GM04503 (cell line): ENCODE data around the gene MAS1.

Experiments
- DNase-seq: peaks from one replicate; pipeline ENCODE4 v3.0.0-alpha.2; 2012; ENCODE audit warnings: low read depth

MAS1 gene

DNA sequence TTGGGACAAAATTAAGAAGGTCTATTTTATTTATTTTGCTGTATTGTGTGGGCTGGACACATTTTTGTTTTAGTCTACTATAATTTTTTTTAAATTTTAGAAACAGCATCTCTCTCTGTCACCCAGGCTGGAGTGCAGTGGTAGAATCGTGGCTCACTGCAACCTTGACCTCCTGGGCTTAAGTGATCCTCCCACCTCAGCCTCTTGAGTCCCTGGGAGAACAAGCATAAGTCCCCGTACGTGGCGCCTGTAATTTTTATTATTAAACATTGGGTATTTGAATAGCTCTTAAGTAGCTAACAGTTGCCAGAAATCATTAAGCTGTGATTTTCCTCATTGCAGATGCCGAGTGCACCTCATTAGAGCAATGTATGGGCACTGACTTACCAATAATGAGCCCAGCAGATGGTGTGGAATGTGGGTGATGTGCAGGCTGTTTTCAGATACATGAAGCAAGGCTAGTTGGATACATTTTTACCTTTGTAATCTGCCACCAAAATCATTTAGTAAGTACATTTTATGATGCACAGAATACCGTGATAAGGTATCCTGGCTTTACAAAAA, 10.3 kb upstream of the MAS1 start:
- no peak for DNase-seq

DNA sequence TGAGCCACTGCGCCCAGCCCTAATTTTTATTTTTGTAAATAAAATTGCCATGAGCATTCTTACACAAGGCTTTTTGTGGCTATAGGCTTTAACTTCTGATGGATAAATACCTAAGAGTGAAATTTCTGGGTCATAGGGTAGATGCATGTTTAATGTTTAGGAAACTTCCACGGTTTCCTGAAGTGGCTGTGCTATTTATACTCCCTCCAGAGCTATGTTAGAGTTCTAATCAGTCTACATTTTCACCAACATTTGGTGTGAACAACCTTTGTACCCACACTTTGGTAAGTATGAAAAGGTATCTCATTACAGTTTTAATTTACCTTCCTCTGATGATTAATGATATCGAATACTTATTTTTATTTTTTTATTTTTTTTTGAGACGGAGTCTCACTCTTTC, 6.1 kb upstream of the MAS1 start:
- DNase-seq, result no peak

DNA sequence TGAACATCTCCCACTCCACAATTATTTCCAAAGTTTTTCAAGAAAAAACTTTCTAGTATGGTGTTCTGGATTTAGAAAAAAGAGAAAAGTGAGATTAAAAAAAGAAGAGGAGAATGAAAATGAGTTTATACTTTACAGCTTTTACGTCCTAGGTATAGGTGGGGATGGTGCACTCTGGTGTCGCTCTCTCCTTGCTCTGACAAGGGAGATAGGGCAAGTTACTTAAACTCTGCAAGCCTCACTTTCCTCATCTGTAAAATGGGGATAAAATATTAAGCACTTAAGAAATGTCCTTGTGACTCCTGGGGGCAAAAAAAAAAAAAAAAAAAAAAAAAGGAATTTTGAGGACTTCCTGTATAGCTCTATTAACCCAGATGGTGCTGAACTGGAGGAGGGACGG, 4.5 kb upstream of the MAS1 start:
- DNase-seq, result no peak

DNA sequence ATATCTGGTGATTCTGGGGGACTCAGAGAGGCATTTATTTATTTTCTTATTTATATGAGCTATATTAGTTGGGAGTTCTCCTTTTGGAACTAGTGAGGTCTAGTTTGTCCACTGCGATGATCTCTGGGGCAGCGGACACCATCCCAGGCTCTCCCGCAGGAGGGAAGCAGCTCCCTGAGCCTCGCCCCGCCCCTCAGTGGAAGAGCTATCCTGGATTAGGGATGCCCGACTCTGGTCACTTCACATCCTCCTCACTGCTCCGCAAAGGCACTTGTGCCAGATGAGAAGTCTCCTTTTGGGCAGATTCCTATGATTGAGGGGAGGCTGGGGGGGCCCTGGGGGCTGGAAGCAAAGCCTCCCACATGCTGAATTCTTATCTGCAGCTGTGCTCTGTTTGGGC, 3.6 kb upstream of the MAS1 start:
- DNase-seq, result no peak

DNA sequence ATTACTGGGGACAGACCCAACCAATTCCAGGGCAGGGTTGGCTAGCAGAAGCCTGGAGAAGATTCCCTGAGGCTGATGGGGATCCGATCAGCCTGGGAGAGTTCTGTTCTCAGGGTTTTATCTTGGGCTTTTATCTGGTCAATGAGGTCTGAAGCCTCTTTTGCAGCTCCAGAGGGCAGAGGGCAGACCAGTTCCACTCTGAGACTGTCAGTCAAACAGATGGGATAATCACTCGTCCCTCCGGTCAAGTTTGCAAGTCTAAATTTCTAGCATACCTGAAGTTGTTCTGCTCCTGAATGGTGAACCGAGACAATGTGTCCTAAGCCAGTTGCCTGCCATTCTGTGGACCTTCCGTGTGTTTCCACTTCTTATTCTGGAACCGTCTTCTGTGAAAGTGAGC, 3.0 kb upstream of the MAS1 start:
- no peak for DNase-seq

DNA sequence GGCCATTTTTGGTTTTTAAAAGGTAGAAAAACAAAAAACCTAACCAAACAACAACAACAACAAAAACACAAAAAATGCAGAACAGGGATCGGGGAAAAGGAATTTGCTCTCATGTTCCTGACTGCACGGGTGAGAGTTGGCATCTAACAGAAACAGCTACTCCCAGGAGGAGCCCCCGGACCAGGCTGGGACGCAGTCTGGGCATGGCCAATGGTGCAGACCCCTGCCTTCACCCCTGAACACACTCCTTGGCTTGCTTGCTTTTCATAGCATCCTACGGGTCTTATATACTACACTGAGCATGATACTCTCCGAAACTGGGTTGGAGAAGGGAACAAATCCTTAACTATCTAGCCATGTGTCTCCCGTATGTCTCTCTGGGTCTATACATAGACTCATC, 587 bp upstream of the MAS1 start:
- no peak for DNase-seq

DNA sequence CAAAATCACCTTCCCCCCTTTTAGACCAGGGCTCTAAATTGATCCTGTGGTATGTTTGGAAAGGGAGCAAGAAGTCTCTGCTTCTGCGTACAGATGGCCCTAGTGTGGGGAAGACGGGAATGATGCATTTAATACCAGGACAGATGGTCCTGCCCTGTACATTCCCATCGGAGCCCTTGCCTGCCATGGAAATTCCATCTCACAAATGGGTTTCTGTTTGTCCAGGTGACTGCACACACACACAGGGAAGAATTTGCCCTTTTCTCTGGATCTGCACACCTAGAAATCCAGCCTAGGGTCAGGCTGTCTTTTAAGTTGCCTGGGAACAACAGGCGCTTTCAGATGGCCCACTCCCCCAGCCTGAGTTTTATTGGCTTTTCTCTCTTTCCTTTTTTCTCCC, 1.3 kb downstream of the MAS1 start:
- DNase-seq, result no peak

DNA sequence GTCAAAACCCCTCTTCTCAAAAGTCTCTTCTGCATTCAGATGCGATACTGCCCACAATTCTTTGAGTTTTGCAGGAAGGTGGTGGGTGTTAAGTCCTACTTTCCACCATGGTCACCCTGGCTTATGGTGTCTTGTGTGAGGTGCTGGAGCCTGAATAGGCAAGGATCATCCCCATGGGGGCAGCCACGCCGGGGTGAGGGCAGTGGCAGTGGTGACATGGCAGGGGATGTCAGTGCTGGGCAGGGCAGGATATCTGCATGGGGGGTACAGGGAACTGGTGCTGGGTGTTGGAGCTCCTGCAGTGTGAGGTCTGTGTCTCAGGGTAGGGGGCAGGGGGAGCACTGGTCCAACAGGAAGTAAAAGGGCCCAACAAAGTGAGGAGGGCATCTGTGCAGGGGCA, 2.3 kb downstream of the MAS1 start:
- DNase-seq, result no peak

DNA sequence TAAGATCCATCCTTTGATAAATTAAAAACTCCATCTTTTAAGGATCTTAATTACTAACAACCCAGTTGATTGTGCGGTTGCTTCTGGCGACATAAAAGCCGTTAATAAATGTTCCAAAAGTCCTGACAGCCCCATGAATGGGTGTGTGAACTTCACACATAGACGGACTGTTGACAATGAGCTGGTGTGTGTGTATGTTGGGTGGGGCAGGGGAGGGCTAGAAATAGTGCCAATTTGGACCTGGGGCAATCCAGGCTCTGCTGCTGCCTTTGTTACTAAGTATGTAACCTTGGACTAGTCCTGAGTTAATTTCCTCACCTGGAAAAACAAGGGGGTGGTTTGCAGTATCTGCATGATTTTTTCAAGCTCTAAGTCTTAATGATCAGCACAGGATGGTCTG, 4.2 kb downstream of the MAS1 start:
- no peak for DNase-seq

DNA sequence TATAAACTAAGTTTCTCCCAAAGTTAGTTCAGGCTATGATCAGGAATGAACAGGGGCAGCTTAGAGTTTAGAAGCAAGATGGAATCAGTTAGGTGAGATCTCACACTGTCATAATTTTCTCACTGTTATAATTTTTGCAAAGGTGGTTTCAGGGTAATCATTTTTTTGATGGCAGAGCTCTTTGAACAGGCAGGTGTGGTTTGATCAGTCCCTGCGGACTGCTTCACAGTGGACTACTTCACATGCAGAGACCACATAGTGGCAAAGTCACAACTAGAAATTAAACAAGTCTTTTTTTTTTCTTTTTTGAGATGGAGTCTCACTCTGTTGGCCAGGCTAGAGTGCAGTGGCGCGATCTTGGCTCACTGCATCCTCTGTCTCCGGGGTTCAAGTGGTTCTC, 6.8 kb downstream of the MAS1 start:
- DNase-seq, result no peak

DNA sequence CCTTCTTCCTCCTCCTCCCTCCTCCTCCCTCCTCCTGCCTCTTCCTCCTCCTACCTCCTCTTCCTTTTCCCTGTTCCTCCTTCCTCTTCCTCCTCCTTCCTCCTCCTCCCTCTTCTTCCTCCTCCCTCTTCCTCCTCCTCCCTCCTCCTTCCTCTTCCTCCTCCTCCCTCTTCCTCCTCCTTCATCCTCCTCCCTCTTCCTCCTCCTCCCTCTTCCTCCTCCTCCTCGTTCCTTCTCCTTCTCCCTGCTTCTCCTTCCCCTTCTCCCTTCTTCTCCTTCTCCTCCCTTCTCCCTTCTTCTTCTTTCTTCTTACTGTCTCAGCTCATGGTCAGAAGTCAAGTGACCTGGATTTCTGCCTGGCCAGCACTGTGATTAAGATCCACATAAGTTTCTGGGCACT, 7.7 kb downstream of the MAS1 start:
- DNase-seq, result no peak

DNA sequence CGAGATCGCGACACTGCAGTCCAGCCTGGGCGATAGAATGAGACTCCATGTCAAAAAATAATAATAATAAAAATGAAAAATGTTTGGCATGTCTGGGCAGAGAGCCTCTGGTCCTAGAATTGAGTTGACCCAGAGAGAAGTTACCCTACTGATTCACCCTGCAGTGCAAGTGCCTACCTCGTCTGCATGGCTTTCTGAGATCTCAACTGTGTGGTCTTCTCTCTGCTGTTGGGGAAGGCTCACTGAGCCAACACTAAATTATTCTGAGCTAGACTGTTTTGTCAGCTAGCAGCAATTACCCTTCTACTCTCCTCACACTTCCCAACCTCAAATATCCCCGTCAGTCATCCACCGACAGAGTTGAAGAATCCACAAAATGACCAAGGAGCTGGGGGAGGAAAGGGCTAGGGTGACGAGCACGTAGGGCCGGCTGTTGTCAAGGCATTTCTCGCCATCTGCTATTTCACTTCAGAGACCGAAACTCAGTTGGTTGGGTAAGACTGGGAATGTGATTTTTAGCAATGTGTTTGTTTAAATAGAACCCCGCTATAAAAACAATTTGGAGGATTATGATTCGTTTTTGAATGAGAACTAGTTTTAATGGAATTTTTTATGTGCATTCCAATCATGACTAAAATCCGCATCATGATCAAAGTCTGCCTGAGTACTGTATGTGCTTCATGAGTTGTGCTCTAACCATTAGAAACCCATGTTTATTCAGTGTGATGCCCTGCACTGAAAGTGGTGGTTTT, 9.4 kb downstream of the MAS1 start:
- DNase-seq, result peak; percentile 64

DNA sequence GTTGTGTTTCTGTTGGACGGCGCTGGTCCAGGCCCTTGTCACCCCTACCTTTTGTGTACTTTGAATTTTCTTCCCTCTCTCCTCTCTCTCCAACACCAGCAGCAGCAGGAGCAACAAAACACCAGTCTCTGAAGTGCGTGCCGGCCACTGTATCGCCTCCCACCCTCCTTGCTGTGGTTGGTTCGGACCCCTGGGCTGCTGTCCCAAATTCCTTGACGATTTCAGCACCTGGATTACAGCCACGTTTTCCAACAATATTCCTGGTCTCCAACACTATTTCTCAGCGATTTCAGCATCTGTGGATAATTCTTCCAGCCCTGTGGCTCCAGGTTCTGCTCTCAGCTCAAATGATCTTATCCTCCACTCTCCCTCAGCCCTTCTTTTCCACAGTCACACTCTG, 11.8 kb downstream of the MAS1 start:
- DNase-seq, result no peak

DNA sequence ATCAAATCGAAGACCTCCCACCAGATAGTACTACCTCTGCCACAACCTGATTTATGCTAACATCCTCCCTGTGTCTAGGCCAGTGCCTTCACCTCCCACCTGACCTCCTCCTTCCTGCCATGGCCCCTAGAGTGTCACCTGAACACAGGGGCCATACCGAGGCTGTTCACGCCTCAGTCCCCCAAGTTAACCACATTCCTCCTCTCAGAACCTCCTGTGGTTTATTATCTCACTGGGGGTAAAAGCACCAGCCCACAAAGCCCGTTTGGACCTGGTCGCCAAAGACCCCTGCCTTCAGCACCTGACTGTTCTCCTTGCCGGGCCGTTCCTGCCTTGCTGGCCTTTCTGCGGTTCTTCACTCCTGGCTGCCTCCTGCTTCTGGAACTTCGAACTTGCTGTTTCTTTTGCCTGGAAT, 13.7 kb downstream of the MAS1 start:
- DNase-seq, result no peak

DNA sequence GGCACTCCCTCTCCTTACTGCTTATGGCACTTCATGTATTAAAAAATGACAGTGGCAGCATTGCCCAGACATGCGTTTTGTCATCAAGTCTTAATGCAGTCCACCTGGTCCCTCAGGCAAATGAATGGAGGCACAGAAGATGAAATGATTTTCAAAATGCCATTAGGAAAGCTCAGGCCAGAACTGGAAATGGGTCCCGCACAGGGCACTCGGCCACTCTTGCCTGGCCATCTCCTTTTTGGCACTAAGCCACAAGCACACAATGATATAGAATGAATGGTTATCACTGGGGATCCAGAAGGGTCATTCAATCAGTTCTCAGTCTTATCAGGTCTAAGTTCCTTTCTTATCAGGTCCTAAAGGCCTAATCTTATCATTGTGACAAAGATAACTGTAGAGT, 15.6 kb downstream of the MAS1 start:
- no peak for DNase-seq

DNA sequence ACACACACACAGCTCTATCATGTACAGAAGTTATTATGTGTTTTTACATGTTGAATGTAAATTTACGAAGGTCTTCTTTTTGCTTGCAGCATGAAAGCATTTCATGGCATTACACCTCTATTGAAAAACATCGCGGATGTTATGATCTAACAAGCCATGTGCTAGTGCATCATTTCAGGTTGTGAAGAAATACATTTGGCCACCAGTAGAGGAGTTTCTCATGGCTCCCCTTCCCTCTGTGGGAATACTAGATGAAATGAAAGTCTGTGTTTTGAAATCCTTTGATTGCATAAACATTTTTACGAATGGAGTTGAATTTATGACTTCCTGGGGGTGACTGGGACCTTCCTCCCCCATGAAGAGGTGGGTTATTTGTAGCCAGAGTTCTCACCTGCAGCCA, 17.7 kb downstream of the MAS1 start:
- DNase-seq, result no peak

DNA sequence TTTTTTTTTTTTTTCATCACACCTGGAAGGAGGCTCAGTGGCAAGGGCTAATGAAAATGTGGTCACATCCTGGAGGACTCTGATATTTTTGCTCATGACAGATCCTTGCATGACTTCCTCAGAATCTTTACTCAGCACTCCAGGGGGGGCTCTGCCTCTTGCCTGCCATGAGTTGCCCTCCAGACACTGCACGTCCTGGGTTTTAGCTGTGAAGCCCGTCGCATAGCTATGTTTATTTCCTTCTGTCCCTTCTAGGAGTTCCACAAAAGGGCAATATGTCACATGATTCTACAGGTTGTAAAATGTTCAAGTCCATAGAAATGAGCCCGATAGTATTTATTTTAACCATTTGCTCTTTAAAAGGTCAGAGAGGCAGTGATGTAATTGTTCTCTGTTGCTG, 18.2 kb downstream of the MAS1 start:
- DNase-seq, result no peak

DNA sequence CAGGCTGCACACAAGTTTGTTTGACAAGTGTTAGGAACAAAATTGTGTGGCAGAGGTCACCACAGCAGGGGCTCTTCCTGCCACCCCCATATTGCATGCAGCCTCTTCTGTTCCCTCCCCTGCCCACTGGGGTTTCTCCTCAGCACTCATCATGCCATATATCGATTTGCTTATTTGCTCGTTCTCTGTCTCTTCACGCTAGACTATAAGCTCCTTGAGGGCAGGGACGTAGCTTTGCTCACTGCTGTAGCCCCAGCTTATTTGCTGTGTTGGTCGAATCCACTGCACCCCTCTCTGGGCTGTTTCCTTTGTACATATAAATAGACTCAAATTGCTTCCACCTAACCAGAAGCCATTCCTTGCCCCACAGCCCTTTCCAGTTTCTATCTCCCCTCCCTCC, 19.6 kb downstream of the MAS1 start:
- no peak for DNase-seq

DNA sequence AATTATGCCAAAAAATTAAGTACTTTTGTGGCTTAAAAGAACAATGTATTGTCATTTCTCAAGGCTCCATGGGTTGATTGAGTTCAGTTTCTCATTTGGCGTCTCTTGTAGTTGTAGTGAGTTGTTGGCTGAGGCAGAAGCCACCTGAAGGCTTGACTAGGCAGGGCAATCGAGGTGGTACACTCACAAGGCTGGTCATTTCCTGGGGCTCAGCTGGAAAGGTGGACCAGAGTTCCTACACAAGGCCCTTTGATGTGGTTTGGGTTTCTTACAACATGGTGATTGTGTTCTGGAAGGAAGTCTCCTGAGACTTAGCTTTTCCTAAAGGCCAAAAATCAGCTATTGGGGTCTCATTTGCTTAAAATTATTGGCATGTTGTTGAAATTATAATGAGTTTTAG, 22.6 kb downstream of the MAS1 start:
- DNase-seq, result no peak

DNA sequence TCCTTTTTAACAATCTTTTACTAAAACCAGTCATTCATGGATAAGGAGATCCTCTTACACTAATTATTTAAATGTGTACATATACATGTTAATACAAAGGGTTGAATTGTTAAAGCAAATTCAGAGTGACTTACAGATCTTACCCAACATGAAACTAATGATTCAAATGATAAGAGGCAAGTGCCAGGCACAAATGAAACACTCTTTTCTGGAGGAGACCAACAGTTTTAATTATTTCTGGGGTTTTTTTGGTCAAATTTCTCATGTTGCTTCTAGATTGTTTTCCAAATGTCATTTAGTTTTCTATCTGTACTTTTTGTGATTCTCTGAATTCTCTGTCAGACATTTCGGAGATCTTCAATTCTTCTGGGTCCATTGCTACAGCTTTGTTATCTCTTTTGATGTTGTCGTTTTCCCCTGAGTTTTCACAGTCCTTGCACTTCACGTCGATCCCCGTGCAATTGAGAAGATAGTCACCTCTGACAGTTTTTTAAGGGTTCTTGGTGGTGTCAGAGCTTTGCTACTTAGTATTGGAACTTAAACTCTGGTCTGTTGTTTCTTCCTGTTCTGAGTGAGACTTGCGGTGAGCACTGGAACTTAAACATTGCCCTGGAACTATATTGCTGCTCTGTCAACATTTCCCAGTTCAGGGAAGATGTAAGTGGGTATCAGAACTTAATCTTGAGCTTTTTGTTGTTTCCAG, 23.2 kb downstream of the MAS1 start:
- DNase-seq, result no peak

DNA sequence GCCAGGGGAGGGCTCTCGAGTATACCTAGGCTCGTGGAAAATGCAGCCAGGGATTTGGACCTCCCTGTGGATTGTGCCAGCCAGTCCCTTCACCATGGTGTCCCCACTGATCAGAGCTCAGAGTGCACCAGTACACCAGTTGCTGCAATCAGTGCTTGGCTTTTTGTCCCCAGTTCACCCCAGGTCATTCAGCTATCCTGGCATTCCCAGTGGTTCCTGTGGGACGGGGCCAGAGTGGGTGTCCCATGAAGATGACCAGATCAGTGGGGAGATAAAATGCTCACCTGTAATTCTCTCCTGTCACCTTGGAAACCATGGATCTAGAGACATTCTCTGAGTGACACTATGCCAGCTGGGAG, 23.8 kb downstream of the MAS1 start:
- DNase-seq, result no peak

DNA sequence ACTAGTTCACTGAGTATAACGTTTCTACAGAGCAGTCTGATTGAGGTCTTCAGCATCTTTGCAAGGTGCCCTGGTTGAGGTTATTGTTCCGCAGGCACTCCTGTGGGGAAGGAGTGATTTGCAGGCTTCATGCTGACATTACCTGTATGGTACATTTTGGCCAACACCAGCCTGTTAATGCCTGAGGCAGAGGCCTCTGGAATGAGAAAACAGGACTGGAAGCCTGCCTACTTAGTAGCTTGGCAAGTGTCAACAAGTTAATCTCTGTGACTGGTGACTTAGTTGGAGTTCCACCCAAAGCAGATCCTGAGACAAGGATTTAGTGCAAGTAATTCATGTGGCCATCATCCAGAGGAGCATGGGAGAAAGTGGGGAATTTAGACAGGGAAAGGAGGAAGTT, 24.6 kb downstream of the MAS1 start:
- DNase-seq, result no peak

DNA sequence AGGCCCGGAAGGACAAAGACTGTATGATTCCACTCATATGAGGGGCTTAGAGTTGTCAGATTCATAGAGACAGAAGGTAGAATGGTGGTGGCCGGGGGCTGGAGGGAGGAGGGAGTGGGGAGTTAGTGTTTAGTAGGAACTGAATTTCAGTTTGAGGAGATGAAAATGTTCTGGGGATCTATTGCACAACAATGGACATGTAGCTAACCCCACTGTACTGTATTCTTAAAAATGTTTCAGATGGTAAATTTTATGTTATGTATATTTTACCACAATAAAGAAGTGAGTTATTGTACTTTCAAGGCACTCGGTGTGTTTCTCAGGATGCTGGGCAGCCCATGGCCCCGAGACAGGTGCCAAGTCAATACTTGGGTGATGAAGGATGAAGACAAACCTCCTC, 25.4 kb downstream of the MAS1 start:
- no peak for DNase-seq

DNA sequence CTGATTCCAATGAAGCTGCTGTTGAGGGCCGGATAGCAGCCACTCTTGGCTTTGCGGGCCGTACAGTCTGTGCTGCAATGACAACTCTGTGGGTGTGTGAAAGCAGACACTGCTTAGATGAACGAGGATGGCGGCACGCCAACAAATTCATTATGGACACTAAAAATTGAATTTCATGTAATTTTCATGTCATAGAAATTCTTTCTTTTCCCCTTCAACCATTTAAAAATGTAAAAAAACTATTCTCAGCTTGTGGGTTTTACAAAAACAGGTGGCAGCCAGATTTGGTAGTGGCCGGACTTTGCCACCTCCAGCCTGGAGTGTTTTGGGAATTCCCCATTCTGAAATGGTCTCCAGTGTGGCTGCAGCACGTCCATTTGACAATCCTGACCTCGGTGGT, 26.0 kb downstream of the MAS1 start:
- DNase-seq, result no peak
